KOPT-K1 (cell line): ENCODE measurements around the gene STAM.
A peak's percentile ranks its signal among the peaks of the same experiment; 100 is the strongest.

Source experiments
- H3K27ac ChIP-seq: fragments of 200-600 bp; sonication (generic); 2 replicates; pipeline ENCODE4 v1.5.1; 2016; ENCODE audit warnings: antibody characterized with exemption, mild to moderate bottlenecking, low read depth, low read length; ENCODE audit not compliant: poor library complexity, severe bottlenecking
- H3K36me3 ChIP-seq: fragments of 200-600 bp; sonication (generic); 2 replicates; pipeline ENCODE4 v1.5.1; 2017; ENCODE audit warnings: antibody characterized with exemption, mild to moderate bottlenecking, low read length, moderate library complexity; ENCODE audit not compliant: insufficient read depth
- H3K9me3 ChIP-seq: fragments of 200-600 bp; sonication (generic); 2 replicates; pipeline ENCODE4 v1.5.1; 2017; ENCODE audit warnings: antibody characterized with exemption, low read length, mild to moderate bottlenecking; ENCODE audit not compliant: insufficient read depth, poor library complexity, severe bottlenecking

Gene STAM

GRCh38 chr10:17682236-17682946 lies 38.4 kb downstream of the STAM start:
- H3K9me3 ChIP-seq: no peaks in the 10 kb centered on the region
- peaks cover 20% of the 10 kb centered on the region for H3K36me3 ChIP-seq

GRCh38 chr10:17683541-17683940 lies 39.6 kb downstream of the STAM start:
- peaks cover 31% of the 10 kb centered on the region for H3K36me3 ChIP-seq
- H3K27ac ChIP-seq: peak overlapping the region; percentile 71
- H3K9me3 ChIP-seq: no peaks in the 10 kb centered on the region

More at GRCh38 chr10:17682236-17682946, 38.4 kb downstream of the STAM start:
- peak overlapping the region; percentile 7 for H3K27ac ChIP-seq

DNA sequence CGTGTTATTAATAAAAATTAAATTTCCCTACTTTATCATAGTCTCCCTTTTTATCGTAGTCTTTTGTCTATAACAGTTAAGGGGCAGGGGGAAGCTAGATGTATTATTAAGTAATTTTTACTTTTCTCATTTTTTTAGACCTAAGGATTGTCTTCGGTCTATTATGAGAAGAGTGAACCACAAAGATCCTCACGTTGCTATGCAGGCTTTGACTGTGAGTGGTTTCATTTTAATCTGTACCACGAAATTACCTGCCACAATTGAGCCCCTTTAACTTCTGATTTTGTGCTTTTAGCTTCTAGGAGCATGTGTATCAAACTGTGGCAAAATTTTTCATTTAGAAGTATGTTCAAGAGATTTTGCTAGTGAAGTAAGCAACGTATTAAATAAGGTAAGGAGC lies 40.6 kb downstream of the STAM start:
- peaks cover 41% of the 10 kb centered on the region for H3K36me3 ChIP-seq
- no peaks in the 10 kb centered on the region for H3K9me3 ChIP-seq
- H3K27ac ChIP-seq: peak overlapping the region; percentile 71

DNA sequence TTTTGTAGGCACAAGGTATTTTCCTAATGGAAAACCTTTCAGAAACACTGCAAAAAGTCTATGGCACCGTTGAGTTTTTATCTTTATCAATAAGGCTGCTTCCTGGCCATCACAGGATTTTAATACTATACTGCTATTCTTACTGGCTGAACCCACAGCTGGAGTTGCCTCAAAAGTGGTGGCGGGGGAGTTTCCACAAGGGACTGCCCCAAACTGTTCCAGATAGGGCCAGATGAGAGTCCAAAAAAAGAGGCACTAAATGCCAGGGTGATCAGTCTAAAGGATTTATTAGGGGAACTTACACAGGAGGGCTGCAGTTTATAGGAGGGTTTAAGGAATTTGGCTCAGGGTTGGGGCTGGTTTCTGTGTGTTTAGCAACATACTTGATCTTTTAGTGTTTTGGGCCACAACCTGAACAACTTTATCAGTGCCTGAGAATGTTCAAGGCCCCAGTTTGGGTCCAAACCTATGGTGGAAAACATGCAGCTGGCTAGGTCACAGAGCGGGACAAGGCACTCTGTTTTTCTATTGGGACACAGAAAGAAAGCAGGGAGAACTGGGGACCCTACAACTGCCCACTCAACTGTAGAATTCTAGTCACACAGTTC lies 41.4 kb downstream of the STAM start:
- Histone ChIP-seq H3K27ac (peak overlapping the region; percentile 71), H3K36me3 (peaks cover 49% of the 10 kb centered on the region)

DNA sequence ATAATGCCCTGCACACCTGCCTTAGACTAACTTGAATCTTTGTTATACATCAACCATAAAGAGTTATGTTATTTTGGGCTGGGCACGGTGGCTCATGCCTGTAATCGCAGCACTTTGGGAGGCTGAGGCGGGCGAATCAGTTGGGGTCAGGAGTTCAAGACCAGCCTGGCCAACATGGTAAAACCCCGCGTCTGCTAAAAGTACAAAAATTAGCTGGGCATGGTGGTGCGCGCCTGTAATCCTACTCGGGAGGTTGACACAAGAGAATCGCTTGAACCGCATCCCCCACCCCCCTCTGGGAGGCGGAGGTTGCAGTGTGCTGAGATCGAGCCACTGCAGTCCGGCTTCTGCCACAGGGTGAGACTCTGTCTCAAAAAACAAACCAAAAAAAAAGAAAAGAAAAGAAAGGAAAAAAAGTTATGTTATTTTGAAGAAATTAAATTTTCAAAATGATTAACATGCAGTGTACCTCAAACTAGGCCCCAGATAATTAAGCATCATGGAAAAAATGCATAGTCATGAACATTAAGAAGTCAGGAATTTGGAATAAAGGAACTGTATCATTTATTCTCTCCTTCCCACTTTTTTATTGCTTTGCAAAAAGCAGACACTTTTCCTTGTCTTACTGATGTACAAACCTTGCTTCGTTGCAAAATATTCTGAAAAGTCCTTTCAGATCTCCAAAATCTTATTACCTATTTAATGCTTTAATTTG lies 43.3 kb downstream of the STAM start:
- no peak overlapping the region for H3K27ac ChIP-seq
- peaks cover 67% of the 10 kb centered on the region for H3K36me3 ChIP-seq
- H3K9me3 ChIP-seq: no peaks in the 10 kb centered on the region

More for the DNA sequence above, 41.4 kb downstream of the STAM start:
- no peaks in the 10 kb centered on the region for H3K9me3 ChIP-seq

DNA sequence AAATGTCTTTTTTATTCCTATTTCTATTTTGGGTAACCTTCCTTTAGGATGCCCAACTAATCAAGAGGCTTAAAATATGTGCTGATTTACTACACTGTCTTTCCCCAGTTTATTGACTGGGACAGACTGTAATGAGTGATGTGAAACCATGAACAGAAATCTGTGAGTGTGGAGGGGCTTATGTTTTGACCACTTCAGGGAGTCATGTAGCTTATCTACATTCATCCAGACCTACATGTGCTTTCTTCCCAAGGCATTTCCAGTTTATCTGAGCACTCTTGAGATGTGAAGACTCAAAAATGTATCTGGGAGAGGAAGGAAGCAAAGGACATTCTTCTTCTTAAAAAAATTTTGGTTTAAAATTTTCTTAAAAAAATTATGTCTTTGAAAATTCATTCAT lies 45.2 kb downstream of the STAM start:
- Histone ChIP-seq H3K27ac (no peak overlapping the region), H3K9me3 (no peaks in the 10 kb centered on the region), H3K36me3 (peaks cover 82% of the 10 kb centered on the region)

GRCh38 chr10:17693009-17693408 lies 49.1 kb downstream of the STAM start:
- Histone ChIP-seq H3K27ac (no peak overlapping the region), H3K36me3 (peaks cover 92% of the 10 kb centered on the region), H3K9me3 (no peaks in the 10 kb centered on the region)

- peaks cover 93% of the 10 kb centered on the region for H3K36me3 ChIP-seq
- no peaks in the 10 kb centered on the region for H3K9me3 ChIP-seq
Observed at GRCh38 chr10:17698696-17699095, 54.7 kb downstream of the STAM start.

DNA sequence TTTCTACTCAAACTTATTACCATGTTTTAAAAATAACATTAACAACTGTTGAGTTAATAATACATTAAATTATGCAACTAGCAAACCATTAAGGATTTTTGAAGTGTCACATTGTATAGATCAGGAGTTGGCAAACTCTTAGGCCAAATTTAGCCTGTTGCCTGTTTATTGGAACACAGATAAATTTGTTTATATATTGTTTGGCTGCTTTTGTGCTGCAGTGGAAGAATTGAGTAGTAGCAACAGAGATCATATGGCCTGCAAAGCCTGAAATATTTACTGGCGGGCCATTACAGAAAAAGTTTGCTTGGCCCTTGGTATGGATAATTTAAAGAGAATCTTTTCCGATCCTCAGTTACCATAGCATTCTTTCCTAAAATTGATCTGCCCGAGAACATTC lies 57.4 kb downstream of the STAM start:
- no peak overlapping the region for H3K27ac ChIP-seq
- H3K9me3 ChIP-seq: no peaks in the 10 kb centered on the region
- peaks cover 93% of the 10 kb centered on the region for H3K36me3 ChIP-seq

More at GRCh38 chr10:17698696-17699095, 54.7 kb downstream of the STAM start:
- no peak overlapping the region for H3K27ac ChIP-seq

GRCh38 chr10:17703706-17704105 lies 59.8 kb downstream of the STAM start:
- no peaks in the 10 kb centered on the region for H3K9me3 ChIP-seq
- H3K36me3 ChIP-seq: peaks cover 95% of the 10 kb centered on the region
- H3K27ac ChIP-seq: no peak overlapping the region

DNA sequence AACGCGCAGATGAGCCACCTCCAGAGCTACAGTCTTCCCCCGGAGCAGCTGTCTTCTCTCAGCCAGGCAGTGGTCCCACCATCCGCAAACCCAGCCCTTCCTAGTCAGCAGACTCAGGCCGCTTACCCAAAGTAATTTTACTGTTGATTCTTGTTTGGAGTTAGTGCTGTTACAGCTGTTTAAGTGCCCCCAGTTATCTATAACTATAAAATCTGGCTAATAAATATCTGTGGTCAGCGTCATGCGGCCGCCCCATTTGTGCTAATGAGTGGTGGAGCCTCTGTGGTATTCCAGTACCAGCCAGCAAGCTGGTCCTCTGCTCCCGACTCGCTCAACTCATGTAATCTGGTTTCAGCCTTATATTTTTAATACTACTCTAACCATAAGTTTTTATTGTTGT lies 64.9 kb downstream of the STAM start:
- Histone ChIP-seq H3K36me3 (peaks cover 98% of the 10 kb centered on the region), H3K27ac (no peak overlapping the region), H3K9me3 (no peaks in the 10 kb centered on the region)

DNA sequence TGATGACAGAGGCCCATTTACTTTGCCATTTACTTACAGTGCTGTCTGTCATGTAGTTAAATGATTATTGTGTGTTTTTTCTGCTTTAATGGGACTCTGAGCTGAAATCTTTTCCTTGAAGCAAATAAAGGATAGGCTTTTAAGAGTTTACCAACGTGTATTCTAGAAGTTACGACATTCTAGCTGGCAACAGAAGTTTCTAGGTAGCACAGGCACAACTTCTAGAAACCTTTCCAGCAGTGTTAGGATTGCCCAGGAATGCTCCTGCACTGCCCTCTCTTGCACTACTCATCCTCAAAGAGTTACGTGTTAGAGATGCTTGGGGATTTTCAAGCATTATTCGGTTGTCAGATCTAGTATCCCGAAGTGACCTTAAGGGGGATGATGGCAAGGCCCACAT lies 65.5 kb downstream of the STAM start:
- Histone ChIP-seq H3K9me3 (no peaks in the 10 kb centered on the region), H3K36me3 (peaks cover 98% of the 10 kb centered on the region), H3K27ac (no peak overlapping the region)

DNA sequence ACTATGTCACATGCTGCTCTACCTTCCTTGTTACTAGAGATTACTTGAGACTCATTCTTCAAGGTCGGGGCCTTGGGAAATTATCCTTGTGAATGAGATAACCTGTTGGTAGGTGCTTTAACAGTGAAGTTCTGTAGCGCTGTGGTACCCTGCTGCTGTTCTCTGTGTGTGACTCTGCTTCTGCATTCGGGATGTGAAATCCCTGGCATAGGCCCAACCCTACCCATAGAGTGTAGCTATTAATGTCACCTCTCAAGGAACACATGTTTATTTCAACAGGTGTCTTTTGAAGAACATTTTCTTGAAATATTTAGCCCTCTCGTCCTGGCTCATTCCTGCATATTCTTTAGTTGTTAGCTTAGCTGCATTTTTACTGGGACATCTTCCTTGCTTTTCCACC lies 66.2 kb downstream of the STAM start:
- H3K9me3 ChIP-seq: no peaks in the 10 kb centered on the region
- H3K27ac ChIP-seq: no peak overlapping the region
- peaks cover 98% of the 10 kb centered on the region for H3K36me3 ChIP-seq

DNA sequence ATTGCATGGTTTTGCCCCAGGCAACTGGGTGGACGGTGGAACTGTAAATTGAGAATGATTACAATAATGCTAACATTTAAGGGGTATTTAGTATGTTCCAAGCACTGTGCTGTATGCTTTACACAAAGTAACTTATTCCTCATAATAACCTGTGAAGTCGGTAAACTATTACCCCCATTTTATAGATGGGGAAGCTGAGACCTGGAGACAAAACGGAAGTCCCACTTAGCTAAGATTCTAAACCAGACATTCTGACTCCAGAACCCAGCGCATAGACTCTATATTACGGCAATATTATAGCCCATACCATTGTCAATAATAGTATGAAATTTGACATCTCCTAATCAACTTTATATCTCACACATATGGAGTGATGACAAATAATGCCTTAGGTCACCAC lies 68.1 kb downstream of the STAM start:
- H3K27ac ChIP-seq: no peak overlapping the region
- H3K36me3 ChIP-seq: peaks cover 98% of the 10 kb centered on the region
- peaks cover 2% of the 10 kb centered on the region for H3K9me3 ChIP-seq

DNA sequence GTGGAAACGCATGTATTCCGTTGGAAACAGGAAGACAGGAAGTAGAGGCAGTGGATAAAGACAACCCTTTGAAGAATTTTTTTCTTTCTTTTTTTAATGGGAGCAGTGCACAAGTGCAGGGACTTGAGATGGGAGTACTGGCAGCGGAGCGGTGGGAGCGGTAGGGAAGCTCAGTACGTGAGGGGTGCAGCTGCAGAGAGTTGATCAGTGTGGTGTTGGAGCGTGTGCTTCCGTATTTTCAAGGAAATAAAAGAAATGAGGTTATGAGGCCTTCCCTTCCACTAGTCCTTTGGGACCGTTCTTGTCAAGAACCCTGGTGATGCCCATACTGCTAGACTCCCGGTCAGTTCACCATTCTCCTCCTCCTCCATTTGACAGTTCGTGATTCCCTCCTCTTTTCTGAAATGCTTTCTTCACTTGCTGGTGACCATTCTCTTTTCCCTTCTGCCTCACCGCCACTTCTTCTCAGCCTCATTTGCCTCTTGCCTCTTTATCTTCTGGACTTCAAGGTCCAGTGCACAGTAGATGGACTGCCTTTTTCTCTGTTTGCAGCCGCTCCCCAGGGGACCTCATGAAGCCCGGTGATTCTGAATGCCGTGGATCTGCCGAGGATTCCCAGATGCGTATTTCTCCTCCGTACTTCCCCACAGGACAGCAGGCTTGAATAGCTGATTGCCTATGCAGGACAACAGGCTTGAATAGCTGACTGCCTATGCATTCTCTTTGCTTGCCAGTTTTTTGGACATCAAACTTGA lies 68.9 kb downstream of the STAM start:
- H3K36me3 ChIP-seq: peaks cover 100% of the 10 kb centered on the region

More for the DNA sequence above, 68.9 kb downstream of the STAM start:
- Histone ChIP-seq H3K9me3 (peaks cover 8% of the 10 kb centered on the region), H3K27ac (no peak overlapping the region)
